ENCODE measurements around the gene POGZ.

POGZ gene

GRCh38 chr1:151371370-151372057, 87.8 kb downstream of the POGZ start:
- ATAC-seq, result no peak

GRCh38 chr1:151370211-151370911, 88.9 kb downstream of the POGZ start:
- ATAC-seq, result no peak

- ATAC-seq, result no peak
Observed at GRCh38 chr1:151369621-151370048, 89.7 kb downstream of the POGZ start.

- no peak for ATAC-seq
Observed at GRCh38 chr1:151369302-151369610, 90.0 kb downstream of the POGZ start.

GRCh38 chr1:151368393-151369301, 90.6 kb downstream of the POGZ start:
- ATAC-seq, result no peak

- no peak for ATAC-seq
Observed at GRCh38 chr1:151367658-151368392, 91.5 kb downstream of the POGZ start.

GRCh38 chr1:151364996-151365395, 94.3 kb downstream of the POGZ start:
- ATAC-seq, result no peak

- ATAC-seq, result no peak
Observed at GRCh38 chr1:151362308-151363155, 96.8 kb downstream of the POGZ start.

- no peak for ATAC-seq
Observed at GRCh38 chr1:151361883-151362282, 97.4 kb downstream of the POGZ start.

GRCh38 chr1:151356696-151357095, 102.6 kb downstream of the POGZ start:
- ATAC-seq, result no peak

All from activated CD4-positive, CD25-positive, alpha-beta regulatory T cell treated with anti-CD3 and anti-CD28 coated beads, Interleukin-2, amount 50 U/mL, for 24 hours (primary cell).